Prostate gland (tissue), 2 donors: ENCODE results near the gene PLXDC2. TPM values are rescaled to one million over a fixed set of nuclear protein-coding genes. Genes with fewer than 3 reads are reported as not detected.

Source experiments
- DNase-seq: peaks from one replicate; pipeline ENCODE4 v3.0.0-alpha.2; 2019; ENCODE audit warnings: low spot score
- H3K27ac ChIP-seq, 2 donors: fragments of 200-600 bp; sonication (generic); 2 replicates each; pipeline ENCODE4 v1.5.1; 2017 to 2019
- H3K27me3 ChIP-seq: fragments of 200-600 bp; sonication (generic); replicated peaks from 2 replicates; pipeline ENCODE4 v1.5.1; 2019; ENCODE audit not compliant: insufficient read depth
- H3K36me3 ChIP-seq, 2 donors: fragments of 200-600 bp; sonication (generic); 1 replicate in 1 of 2; 2 replicates in 1 of 2; pipeline versions ENCODE4 v1.5.1 to v1.8.1; 2017 to 2019
- H3K4me1 ChIP-seq: fragments of 200-600 bp; sonication (generic); replicated peaks from 2 replicates; pipeline ENCODE4 v1.5.1; 2019
- H3K4me3 ChIP-seq, 2 donors: fragments of 200-600 bp; sonication (generic); 2 replicates each; pipeline ENCODE4 v1.5.1; 2017 to 2019
- H3K9me3 ChIP-seq: fragments of 200-600 bp; sonication (generic); 2 replicates; pipeline ENCODE4 v1.5.1; 2017
- CTCF ChIP-seq, 4 experiments: fragments of 200-600 bp in 2 of 4; fragments of 450-650 bp in 2 of 4; sonication (generic) in 2 of 4; IDR thresholded peaks; 1 replicate in 3 of 4; 2 replicates in 1 of 4; pipeline ENCODE4 v1.5.1; 2016 to 2019; ENCODE audit warnings: antibody characterized with exemption in 4 of 4, mild to moderate bottlenecking in 2 of 4, moderate library complexity in 2 of 4
- POLR2A ChIP-seq: fragments of 450-650 bp; IDR thresholded peaks from one replicate; pipeline ENCODE4 v1.6.1; 2016; ENCODE audit warnings: antibody characterized with exemption, mild to moderate bottlenecking
- POLR2AphosphoS5 ChIP-seq: sonication (generic); formaldehyde crosslinking; IDR thresholded peaks from one replicate; pipeline ENCODE4 v1.6.1; 2017; ENCODE audit warnings: antibody characterized with exemption
- WGBS: methylation state at CpG from one replicate; pipeline ENCODE4 v1.1.5; 2018; 5-methylcytosine and 5-hydroxymethylcytosine counted together
- intact Hi-C: fragments of 100-400 bp; cut with DNase I; formaldehyde crosslinking; loops from one replicate; pipeline ENCODE4 v1.14.2; 2022
- total RNA-seq, 2 donors: library from RNA; depleted of rRNA; stranded (reverse); fragments of >200 nt; gene quantifications; one replicate each; pipeline ENCODE4 v1.1.0, GENCODE V29; 2016

The PLXDC2 gene
- total RNA-seq, 2 donors from 2014 or later, result 19.6 to 83.6 TPM

- no peak overlapping the region for H3K27ac ChIP-seq
- TF ChIP-seq POLR2A (no peak), POLR2AphosphoS5 (no peak), CTCF (IDR thresholded peaks at IDR 0.05) (no peak)
- H3K4me1 ChIP-seq, result no peaks in the 10 kb centered on the region
- no peak for DNase-seq
- WGBS, result 76% methylated on average over 4 of the region's 4 CpGs
- no peaks in the 10 kb centered on the region for H3K9me3 ChIP-seq
- intact Hi-C loops, result no loop called here
- no peaks in the 10 kb centered on the region for H3K27me3 ChIP-seq
- H3K4me3 ChIP-seq, result no peak overlapping the region
- H3K36me3 ChIP-seq, result no peaks in the 10 kb centered on the region
Measured at GRCh38 chr10:19847321-19847720, 31.1 kb downstream of the PLXDC2 start.

GRCh38 chr10:19848226-19848985, 32.2 kb downstream of the PLXDC2 start:
- H3K27ac ChIP-seq, result no peak overlapping the region
- intact Hi-C loops, result no loop called here
- no peak for TF ChIP-seq CTCF (IDR thresholded peaks at IDR 0.05)
- no peak for TF ChIP-seq POLR2A
- TF ChIP-seq POLR2AphosphoS5, result no peak
- no peaks in the 10 kb centered on the region for H3K4me1 ChIP-seq
- no peaks in the 10 kb centered on the region for H3K9me3 ChIP-seq
- no peaks in the 10 kb centered on the region for H3K27me3 ChIP-seq
- DNase-seq, result no peak
- H3K36me3 ChIP-seq, result no peaks in the 10 kb centered on the region
- WGBS, result 87% methylated on average over 7 of the region's 7 CpGs
- no peak overlapping the region for H3K4me3 ChIP-seq

GRCh38 chr10:19853831-19854230, 37.6 kb downstream of the PLXDC2 start:
- H3K4me3 ChIP-seq, result no peak overlapping the region
- intact Hi-C loops, result no loop called here
- H3K27me3 ChIP-seq, result no peaks in the 10 kb centered on the region
- no peaks in the 10 kb centered on the region for H3K4me1 ChIP-seq
- DNase-seq, result no peak
- WGBS, result 83% methylated on average over 5 of the region's 5 CpGs
- H3K36me3 ChIP-seq, result no peaks in the 10 kb centered on the region
- H3K27ac ChIP-seq, result no peak overlapping the region
- TF ChIP-seq CTCF (IDR thresholded peaks at IDR 0.05), result no peak
- TF ChIP-seq POLR2AphosphoS5, result no peak
- no peak for TF ChIP-seq POLR2A
- H3K9me3 ChIP-seq, result no peaks in the 10 kb centered on the region

GRCh38 chr10:19857876-19858275, 41.6 kb downstream of the PLXDC2 start:
- no peaks in the 10 kb centered on the region for H3K9me3 ChIP-seq
- WGBS, result 63% methylated on average over 3 of the region's 3 CpGs
- no peak overlapping the region for H3K27ac ChIP-seq

More at GRCh38 chr10:19857876-19858275, 41.6 kb downstream of the PLXDC2 start:
- DNase-seq, result no peak
- intact Hi-C loops, result no loop called here
- no peaks in the 10 kb centered on the region for H3K4me1 ChIP-seq
- TF ChIP-seq POLR2A, result no peak
- TF ChIP-seq POLR2AphosphoS5, result no peak
- TF ChIP-seq CTCF (IDR thresholded peaks at IDR 0.05), result no peak
- no peaks in the 10 kb centered on the region for H3K27me3 ChIP-seq
- H3K36me3 ChIP-seq, result no peaks in the 10 kb centered on the region
- H3K4me3 ChIP-seq, result no peak overlapping the region
